HepG2 (cell line): ENCODE results near the gene KANSL1L. TPM values are rescaled to one million over a fixed set of nuclear protein-coding genes. Genes with fewer than 3 reads are reported as not detected.

Experiments used
- CC2D1A ChIP-seq: sonication (generic); formaldehyde crosslinking; IDR thresholded peaks from 2 replicates; pipeline ENCODE4 v1.8.1; 2023; ENCODE audit warnings: mild to moderate bottlenecking, missing genetic modification reagents
- ELF1 ChIP-seq: sonication (generic); formaldehyde crosslinking; IDR thresholded peaks from 2 replicates; pipeline ENCODE4 v1.4.0; 2020; ENCODE audit warnings: missing genetic modification reagents
- GTF2F1 ChIP-seq: fragments of 150-350 bp; IDR thresholded peaks from 2 replicates; pipeline ENCODE4 v1.6.1; 2014; ENCODE audit warnings: low read length
- MTF2 ChIP-seq: sonication (generic); formaldehyde crosslinking; IDR thresholded peaks from 2 replicates; pipeline ENCODE4 v1.5.0; 2020; ENCODE audit warnings: missing genetic modification reagents, borderline replicate concordance
- NFE2 ChIP-seq: sonication (generic); formaldehyde crosslinking; IDR thresholded peaks from 2 replicates; pipeline ENCODE4 v1.4.0; 2020; ENCODE audit warnings: missing genetic modification reagents
- NFKBIZ ChIP-seq: IDR thresholded peaks from 2 replicates; pipeline ENCODE4 v1.6.1; 2018; ENCODE audit warnings: missing genetic modification reagents, missing compliant biosample characterization
- NONO ChIP-seq, 2 experiments: fragments of 450-650 bp in 1 of 2; sonication (generic) in 1 of 2; formaldehyde crosslinking in 1 of 2; IDR thresholded peaks in 1 of 2; conservative IDR thresholded peaks in 1 of 2; 2 replicates each; pipeline versions ENCODE4 v1.6.1 to v1.8.0; 2017 to 2022; ENCODE audit warnings: mild to moderate bottlenecking in 1 of 2, missing genetic modification reagents in 1 of 2, moderate library complexity in 1 of 2
- RBM22 ChIP-seq: fragments of 200-400 bp; formaldehyde crosslinking; optimal IDR thresholded peaks from 2 replicates; pipeline ENCODE3; 2017; ENCODE audit warnings: mild to moderate bottlenecking, low read length, moderate library complexity
- SMARCE1 ChIP-seq: fragments of 450-650 bp; IDR thresholded peaks from 2 replicates; pipeline ENCODE4 v1.6.1; 2017; ENCODE audit warnings: borderline replicate concordance
- SRSF4 ChIP-seq: fragments of 200-400 bp; formaldehyde crosslinking; IDR thresholded peaks from one replicate; pipeline ENCODE4 v1.6.1; 2018; ENCODE audit warnings: mild to moderate bottlenecking, low read depth, low read length, moderate library complexity; ENCODE audit not compliant: poor library complexity, severe bottlenecking
- TGIF2 ChIP-seq: IDR thresholded peaks from 2 replicates; pipeline ENCODE4 v1.6.1; 2016; ENCODE audit warnings: control low read depth, missing compliant biosample characterization
- U2AF1 ChIP-seq: fragments of 200-400 bp; formaldehyde crosslinking; optimal IDR thresholded peaks from 2 replicates; pipeline ENCODE3; 2017; ENCODE audit warnings: mild to moderate bottlenecking, low read depth, low read length
- ZBTB1 ChIP-seq: sonication (generic); formaldehyde crosslinking; IDR thresholded peaks from 2 replicates; pipeline ENCODE4 v1.4.0; 2020; ENCODE audit warnings: missing genetic modification reagents, borderline replicate concordance
- ZNF720 ChIP-seq: sonication (generic); formaldehyde crosslinking; IDR thresholded peaks from 2 replicates; pipeline ENCODE4 v1.4.0; 2020; ENCODE audit warnings: missing genetic modification reagents
- ZSCAN20 ChIP-seq: sonication (generic); formaldehyde crosslinking; IDR thresholded peaks from 2 replicates; pipeline ENCODE4 v1.4.0; 2020; ENCODE audit warnings: missing genetic modification reagents, mild to moderate bottlenecking, borderline replicate concordance
- polyA plus RNA-seq, 8 experiments: library from polyadenylated mRNA; depleted of rRNA in 3 of 8; stranded (reverse) in 7 of 8; unstranded in 1 of 8; fragments of >200 nt; fragmentation: Illumina TruSeq in 4 of 8; extraction: Trizol in 4 of 8; gene quantifications; 2 replicates each; pipeline versions ENCODE4 v1.2.1 to v1.2.3, GENCODE V29; 2011 to 2016; ENCODE audit warnings: low read depth in 4 of 8, missing spikeins in 1 of 8, mixed read lengths in 1 of 8; ENCODE audit not compliant: insufficient read depth in 1 of 8
- total RNA-seq, 5 experiments: library from RNA; depleted of rRNA; stranded (reverse); fragments of >200 nt; fragmentation: Illumina TruSeq; extraction: Trizol; gene quantifications; 2 replicates each; pipeline ENCODE4 v1.2.3, GENCODE V29; 2016; ENCODE audit warnings: low read depth in 1 of 5
- TF ChIP-seq, protein P1 (sequence below): IDR thresholded peaks from 2 replicates; pipeline ENCODE4 v1.6.1; 2016; ENCODE audit warnings: low read depth
- TF ChIP-seq, protein P2 (sequence below): sonication (generic); formaldehyde crosslinking; IDR thresholded peaks from 2 replicates; pipeline ENCODE4 v1.5.0; 2020; ENCODE audit warnings: mild to moderate bottlenecking, missing genetic modification reagents, moderate library complexity
- TF ChIP-seq, protein P3 (sequence below): sonication (generic); formaldehyde crosslinking; IDR thresholded peaks from 2 replicates; pipeline ENCODE4 v1.4.0; 2020; ENCODE audit warnings: mild to moderate bottlenecking, missing genetic modification reagents
- TF ChIP-seq, protein P4 (sequence below): sonication (generic); formaldehyde crosslinking; IDR thresholded peaks from 2 replicates; pipeline ENCODE4 v1.9.0; 2021; ENCODE audit warnings: missing genetic modification reagents, borderline replicate concordance
- TF ChIP-seq, protein P5 (sequence below): sonication (generic); formaldehyde crosslinking; IDR thresholded peaks from 2 replicates; pipeline ENCODE4 v1.5.0; 2020; ENCODE audit warnings: missing genetic modification reagents, mild to moderate bottlenecking, borderline replicate concordance

KANSL1L gene
- total and polyA plus RNA-seq, 2 of the 13 experiments (the other 11 are each of a cell fraction or from before 2014, with no cell fraction given), result 5.4 to 10.3 TPM

DNA sequence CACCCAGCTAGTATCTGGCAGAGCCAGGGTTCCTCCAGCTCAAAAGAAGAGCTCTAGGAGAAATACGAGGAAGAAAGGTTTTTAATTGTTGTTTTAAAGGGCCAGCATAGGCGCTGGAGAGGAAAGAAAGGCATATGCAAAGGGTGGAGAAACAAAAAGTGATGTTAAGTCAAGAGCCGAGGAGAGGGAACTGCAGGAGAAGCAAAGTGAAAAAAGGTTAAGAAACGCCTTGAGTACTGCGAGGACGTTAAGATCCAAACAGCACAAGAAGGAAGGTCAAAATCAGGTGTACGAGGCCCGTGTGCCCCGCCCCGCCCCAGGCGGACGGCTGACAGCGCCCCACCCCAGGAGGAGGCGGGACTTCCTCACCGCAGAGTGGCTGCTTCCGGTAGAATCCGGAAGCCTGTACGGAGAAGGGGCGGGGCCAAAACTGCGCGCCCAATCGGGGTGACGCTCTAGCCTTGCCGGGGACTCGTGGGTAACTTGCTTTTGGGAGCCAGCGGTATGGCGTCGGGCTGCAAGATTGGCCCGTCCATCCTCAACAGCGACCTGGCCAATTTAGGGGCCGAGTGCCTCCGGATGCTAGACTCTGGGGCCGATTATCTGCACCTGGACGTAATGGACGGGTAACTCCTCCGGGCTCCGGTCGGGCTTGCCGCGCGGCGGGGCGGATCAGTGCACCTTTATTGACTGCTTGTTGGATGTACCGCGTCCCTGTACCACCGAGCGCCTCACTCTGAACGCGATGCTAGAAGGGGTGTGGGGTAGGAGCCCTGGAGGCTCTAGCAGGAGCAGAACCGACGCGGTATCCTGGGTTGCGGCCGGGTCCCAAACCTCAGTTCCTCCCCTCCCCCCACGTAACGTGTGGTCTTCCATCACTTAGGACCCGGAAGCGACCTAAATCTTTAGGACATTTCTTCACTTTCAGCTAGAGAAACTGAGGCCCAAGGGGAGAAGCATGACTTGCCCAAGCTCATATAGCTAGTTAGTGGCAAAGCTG is 168.8 kb downstream of the KANSL1L start, which contains the start of gene RPE (continued):
- TF ChIP-seq ELF1 (CRISPR knock-in tag) (peak; percentile 97), ZNF720 (CRISPR knock-in tag) (no peak), SRSF4 (no peak), U2AF1 (peak; percentile 73), SMARCE1 (no peak), ZBTB1 (no peak), CC2D1A (CRISPR knock-in tag) (no peak), MTF2 (CRISPR knock-in tag) (peak; percentile 28), NFE2 (CRISPR knock-in tag) (no peak), GTF2F1 (no peak), TGIF2 (CRISPR knock-in tag) (no peak; the same call in none of the 2 replicates), ZSCAN20 (no peak), RBM22 (no peak), NONO (IDR thresholded peaks at IDR 0.05) (no peak), NONO (CRISPR knock-in tag; conservative IDR thresholded peaks at IDR 0.05) (peak; percentile 81; the same call in 1 of the 2 replicates), NFKBIZ (CRISPR knock-in tag) (peak; percentile 73; the same call in 1 of the 2 replicates)
- TF ChIP-seq, protein P1, sequence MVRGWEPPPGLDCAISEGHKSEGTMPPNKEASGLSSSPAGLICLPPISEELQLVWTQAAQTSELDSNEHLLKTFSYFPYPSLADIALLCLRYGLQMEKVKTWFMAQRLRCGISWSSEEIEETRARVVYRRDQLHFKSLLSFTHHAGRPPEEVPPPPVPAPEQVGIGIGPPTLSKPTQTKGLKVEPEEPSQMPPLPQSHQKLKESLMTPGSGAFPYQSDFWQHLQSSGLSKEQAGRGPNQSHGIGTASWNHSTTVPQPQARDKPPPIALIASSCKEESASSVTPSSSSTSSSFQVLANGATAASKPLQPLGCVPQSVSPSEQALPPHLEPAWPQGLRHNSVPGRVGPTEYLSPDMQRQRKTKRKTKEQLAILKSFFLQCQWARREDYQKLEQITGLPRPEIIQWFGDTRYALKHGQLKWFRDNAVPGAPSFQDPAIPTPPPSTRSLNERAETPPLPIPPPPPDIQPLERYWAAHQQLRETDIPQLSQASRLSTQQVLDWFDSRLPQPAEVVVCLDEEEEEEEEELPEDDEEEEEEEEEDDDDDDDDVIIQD (CRISPR knock-in tag), result peak; percentile 52; the same call in 1 of the 2 replicates
- TF ChIP-seq, protein P2, sequence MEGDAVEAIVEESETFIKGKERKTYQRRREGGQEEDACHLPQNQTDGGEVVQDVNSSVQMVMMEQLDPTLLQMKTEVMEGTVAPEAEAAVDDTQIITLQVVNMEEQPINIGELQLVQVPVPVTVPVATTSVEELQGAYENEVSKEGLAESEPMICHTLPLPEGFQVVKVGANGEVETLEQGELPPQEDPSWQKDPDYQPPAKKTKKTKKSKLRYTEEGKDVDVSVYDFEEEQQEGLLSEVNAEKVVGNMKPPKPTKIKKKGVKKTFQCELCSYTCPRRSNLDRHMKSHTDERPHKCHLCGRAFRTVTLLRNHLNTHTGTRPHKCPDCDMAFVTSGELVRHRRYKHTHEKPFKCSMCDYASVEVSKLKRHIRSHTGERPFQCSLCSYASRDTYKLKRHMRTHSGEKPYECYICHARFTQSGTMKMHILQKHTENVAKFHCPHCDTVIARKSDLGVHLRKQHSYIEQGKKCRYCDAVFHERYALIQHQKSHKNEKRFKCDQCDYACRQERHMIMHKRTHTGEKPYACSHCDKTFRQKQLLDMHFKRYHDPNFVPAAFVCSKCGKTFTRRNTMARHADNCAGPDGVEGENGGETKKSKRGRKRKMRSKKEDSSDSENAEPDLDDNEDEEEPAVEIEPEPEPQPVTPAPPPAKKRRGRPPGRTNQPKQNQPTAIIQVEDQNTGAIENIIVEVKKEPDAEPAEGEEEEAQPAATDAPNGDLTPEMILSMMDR, result peak; percentile 17; the same call in 1 of the 2 replicates
- TF ChIP-seq, protein P3, sequence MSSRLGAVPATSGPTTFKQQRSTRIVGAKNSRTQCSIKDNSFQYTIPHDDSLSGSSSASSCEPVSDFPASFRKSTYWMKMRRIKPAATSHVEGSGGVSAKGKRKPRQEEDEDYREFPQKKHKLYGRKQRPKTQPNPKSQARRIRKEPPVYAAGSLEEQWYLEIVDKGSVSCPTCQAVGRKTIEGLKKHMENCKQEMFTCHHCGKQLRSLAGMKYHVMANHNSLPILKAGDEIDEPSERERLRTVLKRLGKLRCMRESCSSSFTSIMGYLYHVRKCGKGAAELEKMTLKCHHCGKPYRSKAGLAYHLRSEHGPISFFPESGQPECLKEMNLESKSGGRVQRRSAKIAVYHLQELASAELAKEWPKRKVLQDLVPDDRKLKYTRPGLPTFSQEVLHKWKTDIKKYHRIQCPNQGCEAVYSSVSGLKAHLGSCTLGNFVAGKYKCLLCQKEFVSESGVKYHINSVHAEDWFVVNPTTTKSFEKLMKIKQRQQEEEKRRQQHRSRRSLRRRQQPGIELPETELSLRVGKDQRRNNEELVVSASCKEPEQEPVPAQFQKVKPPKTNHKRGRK (CRISPR knock-in tag), result no peak
- TF ChIP-seq, protein P4, sequence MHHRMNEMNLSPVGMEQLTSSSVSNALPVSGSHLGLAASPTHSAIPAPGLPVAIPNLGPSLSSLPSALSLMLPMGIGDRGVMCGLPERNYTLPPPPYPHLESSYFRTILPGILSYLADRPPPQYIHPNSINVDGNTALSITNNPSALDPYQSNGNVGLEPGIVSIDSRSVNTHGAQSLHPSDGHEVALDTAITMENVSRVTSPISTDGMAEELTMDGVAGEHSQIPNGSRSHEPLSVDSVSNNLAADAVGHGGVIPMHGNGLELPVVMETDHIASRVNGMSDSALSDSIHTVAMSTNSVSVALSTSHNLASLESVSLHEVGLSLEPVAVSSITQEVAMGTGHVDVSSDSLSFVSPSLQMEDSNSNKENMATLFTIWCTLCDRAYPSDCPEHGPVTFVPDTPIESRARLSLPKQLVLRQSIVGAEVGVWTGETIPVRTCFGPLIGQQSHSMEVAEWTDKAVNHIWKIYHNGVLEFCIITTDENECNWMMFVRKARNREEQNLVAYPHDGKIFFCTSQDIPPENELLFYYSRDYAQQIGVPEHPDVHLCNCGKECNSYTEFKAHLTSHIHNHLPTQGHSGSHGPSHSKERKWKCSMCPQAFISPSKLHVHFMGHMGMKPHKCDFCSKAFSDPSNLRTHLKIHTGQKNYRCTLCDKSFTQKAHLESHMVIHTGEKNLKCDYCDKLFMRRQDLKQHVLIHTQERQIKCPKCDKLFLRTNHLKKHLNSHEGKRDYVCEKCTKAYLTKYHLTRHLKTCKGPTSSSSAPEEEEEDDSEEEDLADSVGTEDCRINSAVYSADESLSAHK (CRISPR knock-in tag), result no peak
- TF ChIP-seq, protein P5, sequence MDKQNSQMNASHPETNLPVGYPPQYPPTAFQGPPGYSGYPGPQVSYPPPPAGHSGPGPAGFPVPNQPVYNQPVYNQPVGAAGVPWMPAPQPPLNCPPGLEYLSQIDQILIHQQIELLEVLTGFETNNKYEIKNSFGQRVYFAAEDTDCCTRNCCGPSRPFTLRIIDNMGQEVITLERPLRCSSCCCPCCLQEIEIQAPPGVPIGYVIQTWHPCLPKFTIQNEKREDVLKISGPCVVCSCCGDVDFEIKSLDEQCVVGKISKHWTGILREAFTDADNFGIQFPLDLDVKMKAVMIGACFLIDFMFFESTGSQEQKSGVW (CRISPR knock-in tag), result no peak
